GM19397 (cell line): ENCODE measurements around the gene GRK6.

Source experiments
- ATAC-seq: cut with Tn5 transposase; IDR thresholded peaks from one replicate; pipeline ENCODE4 v1.9.1; 2021; ENCODE audit warnings: mild to moderate bottlenecking, moderate library complexity; ENCODE audit not compliant: unreplicated experiment

GRK6 gene

DNA sequence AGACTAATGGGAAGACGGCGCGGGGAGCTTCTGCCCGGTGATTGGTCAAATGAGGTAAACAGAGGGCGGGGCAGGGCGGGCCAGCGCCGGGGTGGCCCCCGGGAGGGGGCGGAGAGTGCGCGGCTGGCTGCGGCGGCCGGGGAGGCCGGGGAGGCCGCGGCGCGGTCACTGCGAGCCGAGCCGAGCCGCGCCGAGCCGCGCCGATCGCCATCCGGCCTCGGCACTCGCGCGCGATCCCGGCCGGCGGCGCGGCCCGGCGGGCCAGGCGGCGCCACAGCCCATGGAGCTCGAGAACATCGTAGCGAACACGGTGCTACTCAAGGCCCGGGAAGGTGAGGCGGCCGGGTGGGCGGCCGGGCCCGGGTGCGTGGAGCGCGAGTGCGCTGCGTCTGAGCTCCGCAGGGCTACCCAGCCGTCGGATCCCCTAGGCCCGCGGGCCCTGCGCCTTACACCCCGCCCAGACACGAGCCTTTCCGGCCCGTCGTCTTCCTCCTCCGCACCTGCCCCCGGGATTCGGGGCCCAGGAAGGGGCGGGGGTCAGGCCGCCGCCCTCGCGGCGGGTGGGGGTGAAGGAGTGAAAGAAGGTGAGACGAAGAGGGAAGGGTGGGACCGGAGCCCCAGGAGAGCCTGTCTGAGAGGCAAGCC is at the start of gene GRK6:
TSS of gene GRK6 (plus strand) at position 111 of the 645 bp plus-strand sequence. CDS start at position 281, 170 bp downstream.
- ATAC-seq, result peak; percentile 54

GRCh38 chr5:177377851-177378776 is 48.4 kb upstream of the GRK6 start:
- ATAC-seq, result no peak

DNA sequence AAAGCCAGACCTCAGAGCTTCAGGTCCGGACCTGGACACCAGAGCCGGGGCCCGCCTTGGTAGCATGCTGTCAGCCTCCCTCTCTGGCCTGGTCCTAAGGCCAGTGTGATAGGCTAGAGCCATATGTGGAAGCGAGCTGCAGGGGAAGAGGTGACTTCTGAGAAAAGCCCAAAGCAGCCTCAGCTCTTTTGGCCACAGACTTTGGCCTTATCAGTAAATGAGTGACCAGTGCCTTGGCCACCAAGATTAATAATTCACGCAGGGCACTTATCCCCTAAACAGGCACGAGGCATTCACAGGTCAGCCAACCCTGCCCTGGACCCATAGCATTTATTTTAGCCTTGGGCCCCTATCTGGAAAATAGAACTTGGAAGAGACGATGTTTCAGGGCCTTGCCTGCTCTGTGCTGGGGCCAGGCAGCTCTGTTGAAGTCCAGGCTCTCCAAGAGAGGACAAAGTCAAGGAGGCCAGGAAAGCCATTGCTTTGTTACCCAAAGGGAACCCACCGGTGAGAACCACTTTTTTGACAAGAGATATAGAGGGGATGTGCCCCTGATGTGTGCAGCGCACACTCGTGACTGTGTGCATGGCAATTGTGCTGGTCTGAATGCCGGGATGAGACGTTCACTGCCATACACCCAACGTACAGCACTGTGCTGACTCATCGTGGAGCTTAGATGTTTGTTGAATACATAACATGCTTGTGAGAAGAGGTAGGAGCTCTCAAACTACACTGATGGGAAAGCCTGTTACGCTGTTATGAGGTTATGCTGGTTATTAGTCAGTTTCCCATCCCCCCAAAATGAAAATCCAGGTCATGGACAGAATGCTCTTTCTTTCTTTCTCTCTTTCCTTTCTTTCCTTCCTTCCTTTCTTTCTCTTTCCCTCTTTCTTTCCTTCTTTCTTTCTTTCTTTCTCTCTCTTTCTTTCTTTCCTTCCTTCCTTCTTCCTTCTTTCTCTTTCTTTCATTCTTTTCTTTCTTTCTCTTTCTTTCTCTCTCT is 47.3 kb upstream of the GRK6 start:
- peak; percentile 40 for ATAC-seq

GRCh38 chr5:177380805-177381126 is 45.7 kb upstream of the GRK6 start:
- ATAC-seq, result no peak

- no peak for ATAC-seq
Measured at GRCh38 chr5:177382423-177383029, 44.0 kb upstream of the GRK6 start.

- no peak for ATAC-seq
Measured at GRCh38 chr5:177383181-177383580, 43.3 kb upstream of the GRK6 start.

GRCh38 chr5:177384134-177384533 is 42.3 kb upstream of the GRK6 start, which contains the start of gene SLC34A1:
Gene SLC34A1, plus strand, starts transcription at chr5:177384434. Its CDS starts 1,308 bp downstream, at chr5:177385742.
- ATAC-seq, result no peak

DNA sequence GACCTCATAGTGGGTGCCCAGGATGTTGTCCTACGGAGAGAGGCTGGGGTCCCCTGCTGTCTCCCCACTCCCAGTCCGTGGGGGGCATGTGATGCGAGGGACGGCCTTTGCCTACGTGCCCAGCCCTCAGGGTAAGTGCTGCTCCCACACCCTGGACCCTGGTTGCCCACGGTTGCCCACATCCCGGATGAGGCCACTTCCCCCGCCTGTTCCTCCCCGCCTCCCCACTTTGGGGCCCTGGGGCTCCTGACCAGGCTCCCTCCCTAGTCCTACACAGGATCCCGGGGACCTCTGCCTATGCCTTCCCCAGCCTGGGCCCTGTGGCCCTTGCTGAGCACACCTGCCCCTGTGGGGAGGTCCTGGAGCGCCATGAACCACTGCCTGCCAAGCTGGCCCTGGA is 40.8 kb upstream of the GRK6 start:
- ATAC-seq, result no peak

GRCh38 chr5:177386542-177386941 is 39.9 kb upstream of the GRK6 start:
- no peak for ATAC-seq

DNA sequence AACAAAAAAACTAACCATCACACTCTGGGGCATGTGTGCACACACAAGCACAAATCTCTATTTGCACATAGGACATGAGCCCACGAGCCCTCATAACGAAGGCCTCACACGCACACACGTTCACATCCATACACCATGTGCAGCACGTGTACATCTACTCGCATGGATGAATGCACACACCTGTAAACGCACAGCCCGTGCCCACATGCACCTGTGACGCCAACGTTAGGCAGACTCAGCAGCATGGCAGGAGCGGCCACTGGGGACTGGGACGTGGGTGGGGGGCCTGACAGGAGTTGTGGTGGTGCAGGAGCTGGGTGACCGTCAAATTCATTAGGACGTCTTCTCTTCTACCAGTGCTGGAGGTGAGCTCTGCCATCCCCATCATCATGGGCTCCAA is 39.1 kb upstream of the GRK6 start:
- no peak for ATAC-seq

DNA sequence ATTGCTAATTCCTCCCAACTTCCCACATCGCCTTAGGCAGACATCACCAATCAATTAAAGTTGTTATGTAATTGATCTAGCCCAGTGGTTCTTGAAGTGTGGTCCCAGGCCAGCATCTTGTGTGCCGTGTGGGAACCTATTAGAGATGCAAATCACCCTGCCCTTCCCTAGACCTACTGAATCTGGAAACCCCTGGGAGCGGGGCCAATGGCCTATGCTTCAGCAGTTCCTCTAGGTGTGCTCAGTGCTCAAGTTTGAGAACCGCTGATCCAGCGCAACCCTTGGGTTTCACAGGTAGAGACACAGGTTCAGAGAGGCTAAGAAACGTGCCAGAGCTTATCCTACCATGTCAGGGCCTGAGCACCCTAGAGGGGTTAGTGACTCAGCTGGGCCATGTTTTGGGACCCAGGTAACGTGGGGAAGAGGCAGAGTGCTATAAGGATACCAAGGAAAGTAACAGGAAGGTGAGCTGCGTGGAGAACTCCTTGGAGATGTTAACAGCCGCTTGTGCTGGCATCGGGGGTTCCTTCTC is 37.9 kb upstream of the GRK6 start:
- no peak for ATAC-seq

DNA sequence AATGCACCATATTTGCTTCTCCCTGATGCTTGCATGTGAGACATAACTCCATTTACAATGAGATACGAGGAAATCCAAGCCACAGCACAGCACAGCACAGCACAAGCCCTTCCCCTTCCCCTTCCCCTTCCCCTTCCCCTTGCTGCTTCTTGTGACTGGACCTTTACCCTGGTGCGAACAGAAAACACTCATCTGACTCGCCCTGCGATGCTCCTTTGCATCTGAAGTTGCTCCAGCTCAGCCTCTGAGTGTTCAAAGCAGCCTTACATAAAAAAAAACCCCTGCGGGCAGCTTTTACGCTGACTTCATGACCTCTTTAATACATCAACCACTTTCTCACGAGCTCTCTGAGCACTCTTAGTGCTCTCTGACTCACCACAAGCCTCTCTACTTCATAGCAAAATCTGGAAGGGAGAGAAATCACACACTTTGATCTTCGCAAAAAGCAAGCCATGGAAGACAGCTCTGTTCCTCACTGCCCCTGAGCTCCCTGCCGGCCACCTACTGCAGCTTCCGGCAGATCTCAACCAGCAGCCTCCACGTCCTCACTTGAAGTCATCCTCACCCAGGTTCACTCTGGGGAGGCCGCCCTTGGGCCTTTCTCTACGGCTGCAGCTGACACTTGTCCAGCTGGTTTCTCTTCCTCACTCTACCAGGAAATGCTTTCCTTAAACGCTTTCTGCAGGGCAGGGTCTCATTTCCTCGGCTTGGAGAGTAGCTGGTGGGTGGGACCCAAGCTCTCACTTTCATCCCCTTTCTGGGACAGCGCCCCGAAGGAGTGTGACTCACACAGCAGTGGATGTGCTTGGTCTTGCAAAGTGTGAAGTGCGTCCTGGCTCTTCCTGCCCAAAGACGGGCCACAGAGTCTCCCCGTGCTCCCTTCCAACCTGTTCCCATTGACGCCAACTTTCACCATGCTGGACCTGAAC is 37.0 kb upstream of the GRK6 start:
- ATAC-seq, result no peak

DNA sequence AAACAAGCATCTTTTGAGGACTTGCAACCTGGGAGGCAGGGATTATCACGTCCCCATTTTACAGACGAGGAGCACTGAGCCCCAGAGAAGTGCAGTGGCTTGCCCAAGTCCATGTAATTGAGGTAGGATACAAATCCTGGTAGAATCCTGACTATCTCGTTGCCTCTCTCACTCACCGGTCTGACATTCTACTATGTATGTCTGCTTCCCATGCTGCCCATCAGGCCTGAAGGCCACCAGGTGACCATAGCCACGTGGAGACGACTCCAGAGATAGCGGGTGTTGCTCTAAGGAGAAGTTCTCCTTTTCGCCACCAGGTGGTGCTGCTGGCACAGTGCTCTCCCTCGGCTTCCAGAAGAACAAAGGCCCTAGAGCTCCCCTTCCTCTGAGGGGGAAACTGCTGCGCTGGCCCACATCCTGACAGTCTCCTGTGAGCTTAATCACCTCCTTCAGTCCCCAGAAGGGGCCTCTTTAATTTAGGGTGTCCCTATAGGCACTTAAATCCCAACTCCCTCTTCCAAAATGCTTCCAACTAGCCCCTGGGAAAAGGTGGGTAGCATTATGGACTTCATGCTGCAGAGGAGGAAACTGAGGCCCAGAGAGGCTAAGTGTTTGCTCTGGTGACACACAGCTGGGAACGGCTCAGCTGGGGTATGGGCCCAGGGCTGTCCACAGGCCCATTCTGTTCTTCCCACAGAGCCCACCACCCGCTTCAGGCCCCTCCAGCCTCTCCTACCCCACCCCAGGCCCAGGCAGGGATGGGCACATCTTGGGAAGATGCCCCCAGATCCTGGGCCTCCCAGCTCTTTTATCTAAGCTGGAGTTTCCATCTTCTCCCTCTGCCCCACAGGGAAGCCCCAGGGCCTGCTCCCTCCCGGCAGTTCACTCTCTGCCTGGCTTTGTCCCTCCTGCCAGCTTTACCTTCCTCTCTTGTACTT is 35.8 kb upstream of the GRK6 start:
- ATAC-seq, result peak; percentile 64

DNA sequence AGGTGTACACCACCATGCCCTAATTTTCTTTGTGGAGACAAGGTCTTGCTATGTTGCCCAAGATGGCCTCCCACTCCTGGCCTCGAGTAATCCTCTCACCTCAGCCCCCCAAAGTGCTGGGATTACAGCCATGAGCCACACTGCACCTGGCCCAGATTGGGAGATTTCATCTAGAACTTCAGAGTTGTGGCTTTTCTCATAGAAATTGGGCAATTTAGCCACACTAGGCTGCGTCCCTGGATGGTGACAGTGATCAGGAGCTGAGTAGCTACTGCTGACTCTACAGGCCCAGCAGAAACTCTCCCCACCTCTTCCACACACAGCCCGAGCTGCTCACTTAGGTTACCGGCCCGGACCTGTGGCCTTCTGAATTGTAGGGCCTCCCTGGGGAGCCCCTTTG is 33.7 kb upstream of the GRK6 start:
- ATAC-seq, result no peak

- no peak for ATAC-seq
Measured at GRCh38 chr5:177393206-177393765, 33.2 kb upstream of the GRK6 start.

DNA sequence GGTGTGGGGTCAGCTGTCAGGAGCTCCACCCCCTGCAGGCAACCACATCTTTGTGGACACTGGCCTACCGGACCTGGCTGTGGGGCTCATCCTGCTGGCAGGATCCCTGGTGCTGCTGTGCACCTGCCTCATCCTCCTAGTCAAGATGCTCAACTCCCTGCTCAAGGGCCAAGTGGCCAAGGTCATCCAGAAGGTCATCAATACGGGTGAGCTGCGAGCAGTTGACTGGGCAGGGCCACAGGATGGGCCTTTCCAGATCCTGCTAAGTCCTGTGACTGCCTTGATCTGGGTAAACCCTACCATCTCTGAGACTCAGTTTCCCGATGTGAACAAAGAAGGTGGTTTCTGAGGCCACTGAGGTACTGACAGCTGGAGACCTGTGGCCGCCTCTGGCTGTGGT is 32.5 kb upstream of the GRK6 start:
- ATAC-seq, result no peak

DNA sequence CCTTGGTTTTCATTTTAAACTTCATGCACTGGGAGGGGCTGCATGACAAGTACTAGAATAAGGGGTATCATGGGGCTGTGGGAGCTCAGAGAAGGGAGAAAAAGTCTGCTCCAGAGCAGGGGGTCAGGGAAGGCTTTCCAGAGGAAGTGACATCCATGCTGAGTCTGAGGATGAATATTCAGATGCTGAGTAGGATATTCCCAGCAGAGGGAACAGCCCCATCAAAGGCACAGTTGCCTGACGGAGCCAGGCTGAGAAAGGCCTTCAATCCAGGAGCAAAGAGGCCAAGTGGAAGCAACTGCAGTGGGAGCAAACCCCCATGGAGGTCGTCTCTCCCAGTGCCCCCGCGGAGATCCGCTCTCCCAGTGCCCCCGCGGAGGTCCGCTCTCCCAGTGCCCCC is 30.4 kb upstream of the GRK6 start:
- no peak for ATAC-seq

GRCh38 chr5:177396807-177397206 is 29.7 kb upstream of the GRK6 start:
- ATAC-seq, result no peak
